Right kidney (tissue), 1 donor: ENCODE data around the gene TMEM108.

Source experiments
- DNase-seq: peaks from one replicate; pipeline ENCODE4 v3.0.0-alpha.2; 2016

Gene TMEM108

DNA sequence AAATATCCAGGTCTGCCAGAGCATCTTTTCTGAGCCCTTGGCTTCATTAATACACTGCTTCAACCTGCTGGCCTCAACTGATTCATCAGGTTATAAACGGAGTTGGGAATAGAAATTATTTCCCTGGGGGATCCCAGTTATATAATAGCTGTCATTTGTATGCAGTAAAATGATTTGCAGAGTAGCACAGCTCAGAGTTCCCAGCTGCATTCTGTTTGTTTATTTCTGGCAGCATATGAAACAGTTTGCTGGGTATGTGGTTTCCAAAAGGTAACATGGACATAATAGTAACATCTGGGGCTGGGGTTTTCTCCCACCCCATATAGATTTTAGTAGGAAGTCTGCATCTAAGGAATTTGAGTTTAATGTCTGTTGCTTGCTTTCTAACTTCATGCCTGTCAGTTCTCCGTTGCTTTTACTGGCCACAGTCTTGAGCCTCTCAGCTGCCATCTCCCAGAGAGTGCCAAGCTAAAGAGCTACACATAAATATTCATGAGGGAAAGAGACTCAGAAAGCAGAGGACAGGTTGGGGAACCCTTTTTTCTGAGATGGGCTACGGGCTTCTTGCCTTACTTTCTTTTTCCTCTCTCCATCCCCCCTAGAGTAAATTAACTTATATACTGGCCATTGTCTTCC lies 124.6 kb downstream of the TMEM108 start:
- no peak for DNase-seq

- no peak for DNase-seq
Observed at GRCh38 chr3:133167340-133168024, 129.3 kb downstream of the TMEM108 start.

DNA sequence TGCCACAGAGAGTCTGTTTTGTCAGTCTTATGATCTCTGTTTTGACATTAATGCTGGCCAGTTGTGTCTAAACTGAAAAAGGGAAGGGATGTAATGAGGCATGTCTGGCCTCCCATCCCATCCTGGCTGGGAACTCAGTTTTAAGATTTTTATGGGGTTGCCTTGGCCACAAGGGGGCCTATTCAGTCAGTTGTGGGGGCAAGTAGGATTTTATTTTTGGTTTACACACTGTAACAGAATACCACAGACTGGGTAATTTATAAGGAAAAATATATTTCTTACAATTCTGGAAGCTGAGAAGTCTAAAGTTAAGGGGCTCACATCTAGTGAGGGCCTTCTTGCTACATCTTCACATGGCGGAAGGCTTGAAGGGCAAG lies 129.8 kb downstream of the TMEM108 start:
- no peak for DNase-seq

DNA sequence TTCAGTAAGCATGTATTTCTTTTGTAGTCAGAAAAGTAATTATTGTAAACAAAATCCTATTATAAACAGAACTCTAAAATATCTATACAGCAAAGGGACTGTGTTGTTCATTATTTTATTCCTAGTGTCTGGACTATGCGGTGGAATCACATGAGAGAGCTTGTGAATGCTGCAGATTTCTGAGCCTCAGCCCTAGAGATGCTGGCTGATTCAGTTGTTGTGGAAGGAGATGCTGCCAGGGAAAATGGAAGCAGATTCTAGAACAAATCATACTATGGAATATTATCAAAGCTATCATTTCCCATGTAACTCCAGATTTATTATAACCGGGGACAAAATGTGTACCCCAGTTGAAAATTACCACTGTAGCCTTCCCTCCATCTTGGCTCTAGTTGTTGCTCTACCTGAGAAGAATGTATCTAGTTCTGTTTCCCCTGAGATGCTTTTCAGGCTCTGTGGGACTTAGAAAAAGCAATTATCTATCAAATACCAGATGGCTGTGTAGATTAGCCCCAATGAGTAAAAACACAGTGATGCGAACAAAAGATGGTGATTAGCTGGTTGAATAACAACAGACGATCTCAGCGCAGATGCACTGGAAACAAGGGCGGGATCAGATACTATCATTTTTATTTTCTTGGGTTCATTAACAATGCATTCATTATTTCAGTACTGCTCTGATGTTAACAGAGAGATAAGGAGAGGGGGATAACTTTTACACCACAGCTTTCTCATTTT lies 131.3 kb downstream of the TMEM108 start:
- no peak for DNase-seq

DNA sequence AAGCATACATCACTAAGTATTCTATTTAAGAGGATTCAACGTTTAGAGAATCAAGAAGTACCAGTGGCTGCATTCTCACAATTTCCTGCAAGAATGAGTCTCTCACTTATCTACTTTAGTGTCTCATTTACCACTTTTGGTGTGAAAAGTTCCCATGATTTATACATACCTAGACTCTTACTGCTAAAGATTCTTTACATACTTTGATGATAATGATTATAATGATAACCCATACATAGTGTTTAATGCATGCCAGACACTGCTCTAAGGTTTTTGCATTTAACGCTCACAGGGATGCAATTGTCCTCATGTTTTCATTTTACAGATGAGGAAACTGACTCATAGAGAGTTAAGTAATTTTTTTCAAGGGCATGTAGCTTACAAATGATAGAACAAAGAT lies 133.6 kb downstream of the TMEM108 start:
- no peak for DNase-seq

GRCh38 chr3:133181392-133182150 lies 143.4 kb downstream of the TMEM108 start:
- DNase-seq, result no peak

DNA sequence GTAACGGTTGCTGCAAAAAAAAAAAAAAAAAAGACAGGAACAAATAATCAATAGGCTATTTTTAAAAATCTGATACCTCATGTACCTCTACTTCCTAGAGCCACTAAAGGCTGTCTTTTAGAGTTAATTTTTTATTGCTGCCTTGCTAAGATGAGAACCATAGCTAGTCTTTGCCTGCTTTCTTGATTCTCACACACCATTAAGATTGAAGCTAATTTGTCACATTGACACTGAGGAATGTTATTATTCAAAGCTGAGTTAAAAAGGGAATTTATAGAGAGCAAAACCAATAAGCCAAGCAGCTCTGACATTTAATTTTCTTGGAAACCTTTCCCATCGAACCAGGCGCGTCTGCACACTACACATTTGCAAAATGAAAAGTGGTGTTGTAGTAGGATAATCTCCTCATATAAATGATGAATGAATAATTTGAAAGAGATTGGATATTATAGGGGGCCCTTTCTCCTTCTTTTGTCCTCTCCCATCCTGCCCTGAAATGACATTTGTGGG lies 149.7 kb downstream of the TMEM108 start:
- no peak for DNase-seq

GRCh38 chr3:133188996-133189395 lies 150.8 kb downstream of the TMEM108 start:
- DNase-seq, result no peak

- DNase-seq, result no peak
Observed at GRCh38 chr3:133189893-133190292, 151.7 kb downstream of the TMEM108 start.

DNA sequence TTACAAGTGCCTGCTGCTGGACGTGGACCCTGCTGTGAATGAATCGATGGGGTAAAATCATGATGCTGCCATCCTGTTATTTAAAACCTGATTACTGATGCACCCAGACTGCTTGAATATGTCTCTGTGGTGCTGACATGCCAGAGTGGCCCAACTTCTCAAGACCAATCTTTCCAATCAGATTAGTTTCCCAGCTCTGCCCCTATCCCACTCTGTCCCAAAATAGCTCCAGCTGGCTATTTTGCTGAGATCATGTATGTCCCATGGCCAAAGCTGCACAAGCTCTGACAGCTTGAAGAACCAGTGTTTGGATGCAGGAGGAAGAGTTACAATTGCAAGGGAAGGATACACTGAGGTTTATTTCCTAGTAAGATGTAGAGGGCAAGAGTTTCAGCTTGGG lies 153.6 kb downstream of the TMEM108 start:
- no peak for DNase-seq

GRCh38 chr3:133192363-133192945 lies 154.3 kb downstream of the TMEM108 start:
- DNase-seq, result no peak

GRCh38 chr3:133192967-133193366 lies 154.8 kb downstream of the TMEM108 start:
- DNase-seq, result no peak

DNA sequence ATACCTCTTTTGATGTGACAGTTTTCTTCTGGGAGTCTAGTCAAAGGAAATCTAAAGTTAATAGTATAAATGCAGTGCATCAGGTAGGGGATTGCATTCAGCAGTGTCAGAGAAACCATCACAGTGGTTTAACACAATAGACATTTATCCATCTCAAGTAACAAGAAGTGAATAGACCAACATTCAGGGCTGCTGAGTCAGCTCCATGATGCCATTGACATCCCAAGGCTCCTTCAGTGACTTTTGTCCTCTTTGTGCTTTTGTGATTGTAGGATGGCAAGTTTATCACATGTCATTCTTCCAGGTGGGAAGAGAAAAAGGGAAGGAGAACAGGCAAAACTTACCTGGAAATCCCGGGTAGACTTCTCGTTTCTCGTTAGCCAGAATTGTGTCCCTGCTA lies 158.3 kb downstream of the TMEM108 start:
- no peak for DNase-seq

DNA sequence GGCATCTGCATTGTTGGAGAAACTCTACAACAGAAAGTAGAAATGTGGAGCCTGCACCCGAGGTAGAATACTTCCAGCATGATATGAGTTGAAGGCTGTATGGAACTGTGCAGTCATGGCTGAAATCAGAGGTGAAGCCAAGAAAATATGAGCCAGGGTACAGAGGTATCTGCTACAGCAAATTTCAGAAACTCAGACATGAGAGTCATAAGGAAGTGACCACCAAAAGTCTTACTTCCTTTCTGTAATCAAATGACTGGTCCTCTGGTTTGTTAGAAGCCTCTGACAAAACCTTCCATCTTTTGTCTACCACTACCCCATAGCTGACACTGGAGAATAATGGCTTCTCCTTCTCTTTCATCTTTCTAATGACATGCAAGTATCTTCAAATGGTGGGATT lies 159.4 kb downstream of the TMEM108 start:
- no peak for DNase-seq

DNA sequence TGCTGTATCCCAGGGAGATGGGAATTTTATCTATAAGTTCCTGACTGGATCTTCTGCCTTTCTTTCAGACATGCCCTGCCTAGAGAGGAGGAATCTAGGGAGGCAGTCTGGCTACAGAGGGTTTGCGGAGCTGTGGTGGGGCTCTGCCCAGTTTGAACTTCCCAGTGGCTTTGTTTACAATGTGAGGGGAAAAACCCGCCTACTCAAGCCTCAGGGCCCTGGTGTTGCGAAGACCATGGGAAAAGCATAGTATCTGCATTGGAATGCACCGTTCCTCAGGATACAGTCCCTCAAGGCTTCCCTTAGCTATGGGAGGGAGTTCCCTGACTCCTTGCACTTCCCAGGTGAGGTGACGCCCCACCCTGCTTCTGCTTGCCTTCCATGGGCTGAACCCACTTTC lies 168.7 kb downstream of the TMEM108 start:
- DNase-seq, result no peak

DNA sequence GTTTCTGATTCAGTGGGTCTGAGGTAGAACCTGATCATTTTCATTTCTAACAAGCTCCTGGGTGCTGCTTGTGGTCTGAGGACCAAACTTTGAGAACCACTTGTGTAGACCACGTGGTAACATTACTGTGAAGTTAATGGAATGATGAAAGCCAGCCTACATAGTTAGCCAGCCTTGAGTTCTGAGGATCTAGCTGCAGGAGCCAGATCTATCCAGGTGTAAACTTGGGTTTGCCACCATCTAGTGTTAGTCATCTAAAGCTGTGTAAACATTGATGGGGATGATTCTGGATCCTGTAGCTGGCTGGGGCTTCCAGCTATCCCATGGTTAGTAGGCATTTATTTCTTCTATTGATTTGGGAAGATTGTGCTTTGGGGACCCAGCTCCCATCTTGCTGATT lies 170.0 kb downstream of the TMEM108 start:
- DNase-seq, result no peak

DNA sequence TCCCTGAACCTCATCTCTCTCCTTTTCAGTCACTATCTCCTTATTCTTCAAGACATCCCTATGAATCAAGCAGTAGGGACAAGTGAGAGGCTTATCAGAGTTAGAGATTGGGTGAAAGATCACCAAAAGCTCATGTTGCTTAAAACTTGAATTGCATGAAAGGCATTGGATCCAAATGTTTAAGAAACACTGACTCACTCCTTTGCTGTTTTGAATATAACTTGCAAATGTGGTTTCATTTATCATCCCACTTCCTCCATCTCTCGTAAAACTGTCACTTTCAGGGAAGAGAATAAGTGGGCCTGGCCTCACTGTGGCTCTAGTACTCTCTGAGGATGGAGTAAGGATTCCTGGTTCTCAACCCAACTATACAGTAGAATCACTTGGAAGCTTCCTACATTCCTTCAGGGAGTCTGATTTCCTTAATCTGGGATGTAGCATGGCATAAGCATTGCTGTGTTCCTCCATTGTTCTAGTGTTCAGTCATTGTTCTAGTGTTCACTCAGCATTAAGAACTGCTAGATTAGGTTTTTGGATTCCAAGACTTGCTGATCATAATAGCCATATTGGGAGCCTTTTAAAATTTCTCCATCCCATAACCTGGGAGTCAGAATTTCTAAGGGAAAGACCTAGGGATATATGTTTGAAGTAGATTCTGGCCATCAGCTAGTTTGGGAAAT lies 171.8 kb downstream of the TMEM108 start:
- DNase-seq, result no peak

- no peak for DNase-seq
Observed at GRCh38 chr3:133210656-133211055, 172.5 kb downstream of the TMEM108 start.

DNA sequence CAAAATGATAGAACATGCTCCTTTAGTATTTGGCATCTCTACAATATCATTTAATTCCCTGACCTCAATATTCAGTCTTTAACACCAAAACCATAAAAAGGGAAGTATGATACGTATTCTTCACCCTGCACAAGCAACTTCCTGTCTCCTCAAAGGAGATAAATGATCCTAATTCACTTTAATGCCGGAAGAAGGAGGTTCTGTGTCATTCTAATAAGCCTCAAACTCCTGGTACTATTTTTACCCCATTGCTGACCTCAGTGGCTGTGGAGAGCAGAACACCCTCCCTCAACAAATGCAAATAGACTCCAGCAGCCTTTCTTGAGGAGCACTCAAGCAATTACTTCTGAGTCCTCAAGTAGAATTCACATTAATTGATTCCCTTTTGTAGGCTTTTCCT lies 173.3 kb downstream of the TMEM108 start:
- peak; percentile 2 for DNase-seq

GRCh38 chr3:133211856-133212255 lies 173.7 kb downstream of the TMEM108 start:
- DNase-seq, result no peak

DNA sequence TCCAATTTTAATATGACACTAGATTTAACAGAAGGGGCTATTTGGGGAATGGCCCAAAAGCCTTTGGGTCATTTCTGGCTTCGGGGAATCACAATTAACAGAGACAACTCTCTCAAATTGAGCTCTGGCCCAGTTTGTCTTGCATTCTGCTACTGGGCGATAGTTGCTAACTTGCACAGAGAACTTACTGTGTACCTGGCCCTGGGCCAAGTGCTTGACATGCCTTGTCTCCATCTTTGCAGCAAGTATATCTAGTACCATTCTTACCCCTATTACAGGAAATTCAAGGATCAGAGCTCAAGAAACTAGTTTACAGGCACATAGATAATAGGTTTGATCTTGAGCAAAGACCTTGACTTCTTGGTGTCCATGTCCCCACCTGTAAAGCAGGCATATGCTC lies 175.7 kb downstream of the TMEM108 start:
- no peak for DNase-seq

- no peak for DNase-seq
Observed at GRCh38 chr3:133227813-133228212, 189.6 kb downstream of the TMEM108 start.
